Hepatic stellate cell (primary cell): Measurements from ENCODE around the gene EPB41.
A peak's percentile ranks its signal among the peaks of the same experiment; 100 is the strongest.
"Not testable (repeated sequence)": the region's sequence is repeated elsewhere in the genome, so short reads cannot be mapped to it uniquely, and the experiment has no call there.

Source experiments
- DNase-seq: peaks from one replicate; pipeline ENCODE4 v3.0.0; 2011; ENCODE audit warnings: low spot score

EPB41 gene

GRCh38 chr1:28981210-28981609 is 66.8 kb downstream of the EPB41 start:
- DNase-seq: no peak

- DNase-seq: no peak
Measured at GRCh38 chr1:28982198-28982597, 67.8 kb downstream of the EPB41 start.

DNA sequence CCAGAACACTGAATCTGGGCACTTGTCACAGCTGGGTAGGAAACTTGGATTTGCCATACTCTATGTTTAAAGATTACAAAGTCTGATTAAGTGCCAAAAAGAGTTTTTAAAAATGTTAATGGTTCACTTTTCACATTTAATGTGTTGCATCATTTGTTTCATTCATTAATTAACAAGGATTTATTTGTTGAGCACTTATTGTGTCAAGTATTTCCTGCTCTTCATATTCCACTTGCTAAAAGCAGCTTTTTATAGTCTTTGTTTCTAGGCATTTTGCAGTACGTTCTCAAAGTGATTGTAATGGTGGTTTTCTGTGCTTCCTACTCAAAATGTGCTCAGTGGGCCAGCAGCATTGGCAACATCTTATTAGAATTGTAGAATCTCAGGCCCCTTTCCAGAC is 68.7 kb downstream of the EPB41 start:
- no peak for DNase-seq

DNA sequence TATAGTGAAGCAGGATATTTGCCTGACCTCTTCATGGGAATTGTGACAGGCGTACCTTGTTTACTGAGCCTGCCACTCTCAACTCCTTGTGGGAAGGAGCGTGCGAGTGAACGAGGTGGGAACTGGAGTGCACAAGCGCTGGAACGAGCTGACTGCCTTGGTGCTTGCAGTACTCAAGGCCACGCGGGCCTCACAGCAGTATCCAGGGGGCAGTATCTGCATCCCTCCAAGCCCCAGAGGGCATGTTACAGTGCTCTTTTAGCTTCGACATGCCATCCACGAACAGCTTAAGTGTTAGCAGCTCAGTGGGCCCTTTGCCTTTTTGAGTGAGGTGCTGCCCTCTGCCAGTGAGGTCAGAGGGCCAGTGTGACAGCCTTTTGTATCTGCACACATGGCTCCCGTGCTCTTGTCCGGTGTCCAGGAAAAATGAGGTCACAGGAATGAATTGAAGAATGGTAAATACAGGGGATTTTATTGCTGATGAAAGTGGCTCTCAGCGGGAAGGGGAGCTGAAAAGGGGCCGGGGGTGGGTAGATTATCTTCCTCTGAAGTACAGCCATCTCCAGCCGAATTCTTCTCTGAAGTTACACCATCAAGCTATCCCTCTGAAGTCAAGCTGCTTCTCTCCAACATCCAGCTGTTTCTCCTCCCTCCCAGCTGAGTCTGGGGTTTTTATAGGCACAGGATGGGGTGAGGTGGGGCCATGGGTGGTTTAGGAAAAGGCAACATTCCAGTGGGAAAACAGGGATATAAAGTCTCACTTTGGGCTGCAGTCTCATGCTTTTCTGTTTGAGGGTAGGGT is 69.3 kb downstream of the EPB41 start:
- DNase-seq: no peak

- DNase-seq: no peak
Measured at GRCh38 chr1:28984311-28984684, 69.9 kb downstream of the EPB41 start.

- DNase-seq: no peak
Measured at GRCh38 chr1:28985427-28985826, 71.1 kb downstream of the EPB41 start.

DNA sequence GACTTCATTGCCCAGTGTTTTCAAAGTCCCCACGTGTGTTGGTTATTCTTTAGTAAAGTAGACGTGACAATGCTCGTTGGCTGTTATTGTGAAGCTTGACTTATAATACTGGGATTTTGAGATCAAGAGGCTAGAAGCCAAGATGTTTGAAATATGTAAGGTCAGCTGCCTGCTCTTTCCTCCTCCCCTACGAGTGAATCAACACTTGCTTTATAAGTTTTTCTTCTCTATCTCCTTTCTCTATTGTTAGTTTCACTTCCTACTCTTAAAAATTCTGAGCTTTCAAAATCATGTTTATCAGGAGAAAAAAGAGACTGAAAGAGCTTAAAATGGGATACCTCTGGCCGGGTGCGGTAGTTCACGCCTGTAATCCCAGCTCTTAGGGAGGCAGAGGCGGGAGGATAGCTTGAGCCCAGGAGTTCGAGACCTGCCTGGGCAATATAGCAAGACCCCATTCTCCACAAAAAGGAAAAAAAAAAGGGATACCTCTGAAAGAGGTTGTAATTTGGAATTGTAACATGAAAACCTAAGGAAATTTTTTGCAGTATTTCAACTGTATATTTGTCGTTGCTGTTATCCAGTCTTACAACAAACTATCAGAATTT is 72.0 kb downstream of the EPB41 start:
- no peak for DNase-seq

DNA sequence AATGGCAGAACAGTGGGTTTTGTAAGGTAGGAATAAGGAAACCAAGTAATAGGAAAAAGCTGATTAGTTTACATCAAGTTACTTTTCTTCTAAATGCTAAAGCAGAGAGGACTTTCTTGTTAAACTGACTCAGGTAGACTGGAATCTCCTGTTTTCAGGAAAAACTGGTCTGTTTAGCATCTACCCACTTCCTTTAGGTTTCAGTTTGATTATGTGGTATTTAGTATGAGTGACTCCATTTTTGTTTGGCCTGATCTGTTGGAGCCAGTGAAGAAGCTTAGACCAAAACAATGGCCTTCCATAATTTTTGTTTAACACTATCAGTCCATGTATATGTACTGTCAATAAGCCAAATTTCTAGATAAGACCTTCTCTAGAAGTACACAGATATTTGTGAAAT is 88.4 kb downstream of the EPB41 start:
- no peak for DNase-seq

DNA sequence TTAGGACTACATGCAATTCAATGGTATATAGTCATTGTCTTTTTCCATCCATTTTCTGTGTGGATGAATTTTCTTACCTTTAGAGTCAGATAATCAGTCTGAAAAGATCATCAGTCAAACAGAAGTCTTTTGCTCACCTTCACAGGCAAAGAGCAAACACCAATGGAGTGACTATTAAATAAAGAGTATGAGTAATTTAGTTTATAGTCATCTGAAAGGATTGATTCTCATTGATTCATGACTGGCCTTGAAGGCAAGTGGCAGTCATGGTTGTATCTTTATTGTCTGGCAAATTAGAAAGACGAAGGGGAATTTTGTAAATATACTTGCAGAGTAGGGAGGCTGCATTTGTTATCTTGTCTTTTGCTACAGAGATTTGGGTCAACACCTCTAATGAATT is 89.9 kb downstream of the EPB41 start:
- DNase-seq: no peak

GRCh38 chr1:29004798-29005197 is 90.4 kb downstream of the EPB41 start:
- DNase-seq: no peak

GRCh38 chr1:29011775-29012174 is 97.4 kb downstream of the EPB41 start:
- peak; percentile 7 for DNase-seq

DNA sequence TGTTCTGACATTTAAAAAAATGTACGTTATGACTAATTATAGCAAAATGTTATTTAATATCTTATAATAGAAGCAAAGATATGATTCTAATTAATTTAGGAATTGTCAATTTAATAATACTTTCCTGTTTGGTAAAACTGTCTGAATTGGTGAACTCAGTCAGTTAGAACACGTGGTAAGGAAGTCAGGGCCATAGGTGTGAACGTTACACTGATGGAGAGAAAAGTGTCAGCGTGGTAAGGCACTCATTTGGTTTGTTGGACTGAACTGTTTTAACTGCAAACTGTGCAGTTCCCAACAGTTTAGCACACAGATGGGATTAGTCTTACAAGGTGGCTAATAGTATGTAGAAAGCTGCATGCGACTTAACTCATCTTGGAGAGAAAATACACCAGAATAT is 102.9 kb downstream of the EPB41 start:
- no peak for DNase-seq

DNA sequence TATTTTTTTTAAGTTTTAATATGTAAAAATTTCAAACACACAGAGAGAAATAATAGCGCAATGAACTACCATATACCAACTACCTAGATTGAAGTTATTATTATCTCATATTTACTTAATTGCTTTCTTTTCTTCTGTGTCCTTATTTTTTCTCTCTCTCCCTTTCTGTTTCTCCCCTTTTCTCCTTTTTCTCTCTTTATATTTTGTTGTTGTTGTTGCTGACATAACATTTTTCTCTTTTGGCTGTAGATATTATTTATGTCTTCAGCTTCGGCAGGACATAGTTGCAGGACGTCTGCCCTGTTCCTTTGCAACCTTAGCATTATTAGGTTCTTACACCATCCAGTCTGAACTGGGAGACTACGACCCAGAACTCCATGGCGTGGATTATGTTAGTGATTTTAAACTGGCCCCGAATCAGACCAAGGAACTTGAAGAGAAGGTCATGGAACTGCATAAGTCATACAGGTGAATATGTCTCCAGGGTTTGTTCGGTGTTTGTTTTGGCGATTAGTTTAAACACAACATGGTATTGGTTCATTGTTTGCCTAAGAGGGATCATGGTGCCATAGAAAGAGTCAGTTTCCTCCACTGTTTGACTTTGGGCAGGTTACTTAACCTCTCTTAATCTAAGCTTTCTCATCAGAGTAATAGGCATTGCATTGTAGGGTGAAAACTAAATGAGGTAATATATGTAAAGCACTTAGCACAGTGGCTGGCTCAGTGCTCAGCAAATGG is 103.8 kb downstream of the EPB41 start:
- DNase-seq: no peak

- no peak for DNase-seq
Measured at GRCh38 chr1:29022620-29023019, 108.3 kb downstream of the EPB41 start.

DNA sequence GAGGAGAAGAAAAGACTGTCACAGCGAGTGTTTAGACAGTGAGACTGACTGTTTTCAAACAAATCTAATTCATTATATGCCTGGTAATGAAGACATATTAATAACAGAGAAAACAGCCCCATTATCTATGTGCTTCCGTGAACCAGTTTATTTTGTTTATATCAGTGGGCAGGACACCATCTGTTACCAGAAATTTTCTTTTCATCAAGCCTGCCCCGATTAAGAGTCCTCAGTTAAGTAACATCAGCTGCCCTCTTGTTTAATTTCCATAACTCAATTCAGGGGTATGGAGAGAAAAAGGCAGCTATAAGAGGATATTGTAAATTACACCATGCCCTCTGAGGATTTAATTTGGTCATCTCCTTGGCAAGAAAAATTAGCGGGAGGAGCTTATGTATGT is 115.3 kb downstream of the EPB41 start:
- DNase-seq: no peak

GRCh38 chr1:29032841-29033240 is 118.5 kb downstream of the EPB41 start:
- no peak for DNase-seq

DNA sequence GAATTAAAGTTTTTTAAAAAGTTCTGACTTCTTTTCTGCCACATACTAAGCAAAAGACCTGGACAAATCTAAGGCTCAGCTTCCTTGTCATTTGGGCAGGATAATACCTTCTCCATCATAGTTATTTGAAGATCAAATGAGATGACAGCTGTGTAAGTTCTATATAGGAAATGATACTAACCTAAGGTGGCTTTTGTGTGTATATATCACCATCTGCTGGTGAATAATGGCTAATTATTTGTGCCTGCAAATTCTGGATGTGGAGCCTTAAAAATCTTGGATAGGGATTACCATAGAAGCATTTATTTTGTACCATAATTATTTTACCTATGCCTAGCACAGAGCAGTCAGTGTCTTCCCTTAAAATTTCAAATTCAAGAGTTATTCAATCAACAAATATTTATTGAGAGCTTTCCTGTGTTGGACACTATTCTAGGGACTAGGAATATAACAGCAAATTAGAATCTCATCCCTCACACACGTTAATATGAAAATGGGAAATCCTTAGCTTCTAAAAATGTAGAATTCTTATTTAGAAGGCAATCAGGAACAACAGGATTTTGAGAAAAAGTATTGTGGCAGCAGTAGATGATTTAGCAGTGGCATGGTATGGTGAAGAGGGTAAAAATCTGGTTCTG is 119.6 kb downstream of the EPB41 start:
- peak; percentile 55 for DNase-seq

- DNase-seq: no peak
Measured at GRCh38 chr1:29043274-29043965, 129.1 kb downstream of the EPB41 start.

DNA sequence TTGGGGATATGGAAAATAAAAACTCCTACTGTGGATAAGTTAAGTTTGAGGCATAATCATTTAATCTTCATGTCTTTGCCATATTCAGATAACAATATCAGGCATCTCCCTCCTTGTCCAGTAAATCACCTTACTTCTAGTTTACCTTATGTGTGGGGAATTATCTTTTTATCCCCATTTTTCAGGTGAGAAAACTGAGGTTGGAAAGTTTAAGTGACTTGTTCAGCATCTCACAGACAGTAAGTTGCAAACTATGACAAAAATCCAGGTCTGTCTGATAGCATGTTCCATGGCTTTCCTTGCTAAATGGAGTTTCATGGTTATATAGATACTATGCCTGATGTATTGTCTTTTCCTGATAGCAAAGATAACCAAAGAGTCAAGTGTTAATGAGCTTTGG is 129.6 kb downstream of the EPB41 start:
- DNase-seq: no peak

DNA sequence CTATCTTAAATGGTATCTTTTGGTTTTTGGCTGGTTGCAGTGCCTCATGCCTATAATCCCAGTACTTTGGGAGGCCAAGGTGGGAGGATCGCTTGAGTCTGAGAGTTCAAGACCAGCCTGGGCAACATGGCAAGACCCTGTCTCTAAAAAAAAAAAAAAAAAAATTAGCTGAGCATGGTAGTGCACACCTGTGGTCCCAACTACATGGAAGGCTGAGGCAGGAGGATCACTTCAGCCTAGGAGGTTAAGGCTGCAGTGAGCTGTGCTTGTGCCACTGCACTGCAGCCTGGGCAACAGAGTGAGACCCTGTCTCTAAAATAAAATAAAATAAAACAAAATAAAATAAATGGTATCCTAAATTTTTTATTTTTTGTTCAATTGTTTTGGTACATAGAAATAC is 131.3 kb downstream of the EPB41 start:
- not testable (repeated sequence) for DNase-seq

DNA sequence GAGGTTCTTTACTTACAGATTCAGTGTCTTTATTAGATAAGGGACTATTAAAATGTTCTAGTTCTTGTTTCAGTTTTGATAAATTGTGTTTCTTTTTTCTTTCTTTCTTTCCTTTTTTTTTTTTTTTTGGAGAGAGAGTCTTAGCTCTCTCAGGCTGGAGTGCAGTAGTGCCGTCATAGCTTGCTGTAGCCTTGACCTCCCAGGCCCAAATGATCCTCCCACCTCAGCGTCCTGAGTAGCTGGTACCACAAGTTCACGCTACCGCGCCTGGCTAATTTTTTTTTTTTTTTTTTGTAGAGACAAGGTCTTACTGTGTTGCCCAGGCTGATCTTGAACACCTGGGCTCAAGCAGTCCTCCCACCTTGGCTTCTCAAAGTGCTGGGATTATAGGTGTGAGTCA is 132.8 kb downstream of the EPB41 start:
- no peak for DNase-seq

DNA sequence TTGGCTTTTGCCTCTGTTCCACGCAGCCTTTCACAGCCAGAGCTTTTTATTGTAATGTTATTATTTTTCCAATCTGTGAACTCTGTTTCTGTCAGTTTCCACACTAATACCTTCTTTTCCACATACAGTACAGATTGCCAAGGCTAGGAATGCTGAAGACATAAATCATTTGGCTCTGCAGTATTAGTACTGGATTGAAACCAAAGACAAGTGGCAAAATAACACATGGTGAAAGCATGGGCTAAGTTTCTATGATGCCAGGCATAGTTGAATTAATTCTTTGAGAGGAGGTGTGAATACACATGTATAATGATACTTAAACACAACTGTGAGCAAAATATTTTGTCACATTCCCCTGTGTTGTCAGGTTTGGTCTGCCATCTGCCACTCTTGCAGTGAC is 135.8 kb downstream of the EPB41 start:
- no peak for DNase-seq
